ENCODE measurements around the gene GAN. TPM values are rescaled to one million over a fixed set of nuclear protein-coding genes. Genes with fewer than 3 reads are reported as not detected.

The GAN gene
- total RNA-seq, 1 experiment from 2014 or later = 22.5 TPM

DNA sequence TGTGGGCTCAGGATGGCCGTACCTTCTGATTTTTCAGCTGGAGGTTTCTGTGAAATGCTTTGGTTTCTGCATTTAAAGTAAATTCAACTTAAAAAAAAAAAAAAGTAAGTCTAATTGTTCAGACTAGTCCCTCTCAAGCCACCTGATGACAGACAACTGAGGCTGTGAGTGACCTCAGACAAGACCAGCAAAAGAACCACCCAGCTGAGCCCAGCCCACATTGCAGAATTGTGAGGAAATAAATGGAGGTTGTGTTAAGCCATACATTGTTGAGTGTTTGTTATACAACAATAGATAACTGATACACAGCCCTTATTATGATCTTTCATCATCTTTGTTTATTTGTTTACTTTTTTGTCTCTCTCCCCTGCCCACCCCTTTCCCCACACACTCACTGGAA lies 85.1 kb downstream of the GAN start:
- peaks cover 33 to 44% of the 10 kb centered on the region in 2 experiments for H3K4me1 ChIP-seq (ENCODE audit: control insufficient read depth in 1 of 2, insufficient read depth in 2 of 2, low read length in 2 of 2)
- BruUV-seq (replicated peaks) = no TSS peak
- CTCF ChIA-PET = interaction anchor here (2.2 kb wide), 1 partner anchor 297 kb away, joined by 5 read pairs; no protein-coding TSS in a partner anchor
- H2AFZ ChIP-seq (ENCODE audit: low read depth, low read length, poor library complexity, severe bottlenecking) = no peak overlapping the region
- POLR2A ChIA-PET = no interaction called here
- H3K27ac ChIP-seq (ENCODE audit: low read depth, low read length) = no peak overlapping the region
- H3K9me2 ChIP-seq (ENCODE audit: insufficient read depth) = no peaks in the 10 kb centered on the region
- intact Hi-C loops (cut with micrococcal nuclease) = no loop called here
- H3K27me3 ChIP-seq (ENCODE audit: insufficient read depth, low read length) = no peaks in the 10 kb centered on the region
- no peaks in the 10 kb centered on the region for H3K9me3 ChIP-seq (ENCODE audit: control insufficient read depth in 1 of 2, insufficient read depth in 1 of 2, low read depth in 1 of 2, low read length in 2 of 2)
- TF ChIP-seq SP1 (IDR thresholded peaks at IDR 0.05; ENCODE audit: low read depth) = no peak
- no peak for TF ChIP-seq ZFX (IDR thresholded peaks at IDR 0.05)
- TF ChIP-seq JUND (IDR thresholded peaks at IDR 0.05) = no peak
- no peak for TF ChIP-seq EGR1 (IDR thresholded peaks at IDR 0.05; ENCODE audit: low read depth)
- no peak for TF ChIP-seq SRF (IDR thresholded peaks at IDR 0.05; ENCODE audit: low read depth)
- TF ChIP-seq, protein P1, sequence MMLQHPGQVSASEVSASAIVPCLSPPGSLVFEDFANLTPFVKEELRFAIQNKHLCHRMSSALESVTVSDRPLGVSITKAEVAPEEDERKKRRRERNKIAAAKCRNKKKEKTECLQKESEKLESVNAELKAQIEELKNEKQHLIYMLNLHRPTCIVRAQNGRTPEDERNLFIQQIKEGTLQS (IDR thresholded peaks at IDR 0.05) = no peak
- no peak for TF ChIP-seq CBX3 (IDR thresholded peaks at IDR 0.05; ENCODE audit: low read depth)
- TF ChIP-seq TCF7L2 (IDR thresholded peaks at IDR 0.05; ENCODE audit: borderline replicate concordance, extremely low read depth, insufficient read depth, insufficient read length) = no peak
- TF ChIP-seq EZH2phosphoT487 (IDR thresholded peaks at IDR 0.05; ENCODE audit: borderline replicate concordance) = no peak
- no peak for TF ChIP-seq POLR2A (IDR thresholded peaks at IDR 0.05; ENCODE audit: borderline replicate concordance, extremely low read depth, insufficient read depth, insufficient read length)
- TF ChIP-seq, protein P2, sequence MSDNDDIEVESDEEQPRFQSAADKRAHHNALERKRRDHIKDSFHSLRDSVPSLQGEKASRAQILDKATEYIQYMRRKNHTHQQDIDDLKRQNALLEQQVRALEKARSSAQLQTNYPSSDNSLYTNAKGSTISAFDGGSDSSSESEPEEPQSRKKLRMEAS (IDR thresholded peaks at IDR 0.05) = no peak
- TF ChIP-seq, protein P3, sequence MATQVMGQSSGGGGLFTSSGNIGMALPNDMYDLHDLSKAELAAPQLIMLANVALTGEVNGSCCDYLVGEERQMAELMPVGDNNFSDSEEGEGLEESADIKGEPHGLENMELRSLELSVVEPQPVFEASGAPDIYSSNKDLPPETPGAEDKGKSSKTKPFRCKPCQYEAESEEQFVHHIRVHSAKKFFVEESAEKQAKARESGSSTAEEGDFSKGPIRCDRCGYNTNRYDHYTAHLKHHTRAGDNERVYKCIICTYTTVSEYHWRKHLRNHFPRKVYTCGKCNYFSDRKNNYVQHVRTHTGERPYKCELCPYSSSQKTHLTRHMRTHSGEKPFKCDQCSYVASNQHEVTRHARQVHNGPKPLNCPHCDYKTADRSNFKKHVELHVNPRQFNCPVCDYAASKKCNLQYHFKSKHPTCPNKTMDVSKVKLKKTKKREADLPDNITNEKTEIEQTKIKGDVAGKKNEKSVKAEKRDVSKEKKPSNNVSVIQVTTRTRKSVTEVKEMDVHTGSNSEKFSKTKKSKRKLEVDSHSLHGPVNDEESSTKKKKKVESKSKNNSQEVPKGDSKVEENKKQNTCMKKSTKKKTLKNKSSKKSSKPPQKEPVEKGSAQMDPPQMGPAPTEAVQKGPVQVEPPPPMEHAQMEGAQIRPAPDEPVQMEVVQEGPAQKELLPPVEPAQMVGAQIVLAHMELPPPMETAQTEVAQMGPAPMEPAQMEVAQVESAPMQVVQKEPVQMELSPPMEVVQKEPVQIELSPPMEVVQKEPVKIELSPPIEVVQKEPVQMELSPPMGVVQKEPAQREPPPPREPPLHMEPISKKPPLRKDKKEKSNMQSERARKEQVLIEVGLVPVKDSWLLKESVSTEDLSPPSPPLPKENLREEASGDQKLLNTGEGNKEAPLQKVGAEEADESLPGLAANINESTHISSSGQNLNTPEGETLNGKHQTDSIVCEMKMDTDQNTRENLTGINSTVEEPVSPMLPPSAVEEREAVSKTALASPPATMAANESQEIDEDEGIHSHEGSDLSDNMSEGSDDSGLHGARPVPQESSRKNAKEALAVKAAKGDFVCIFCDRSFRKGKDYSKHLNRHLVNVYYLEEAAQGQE (IDR thresholded peaks at IDR 0.05; ENCODE audit: low read depth) = no peak
- TF ChIP-seq, protein P4, sequence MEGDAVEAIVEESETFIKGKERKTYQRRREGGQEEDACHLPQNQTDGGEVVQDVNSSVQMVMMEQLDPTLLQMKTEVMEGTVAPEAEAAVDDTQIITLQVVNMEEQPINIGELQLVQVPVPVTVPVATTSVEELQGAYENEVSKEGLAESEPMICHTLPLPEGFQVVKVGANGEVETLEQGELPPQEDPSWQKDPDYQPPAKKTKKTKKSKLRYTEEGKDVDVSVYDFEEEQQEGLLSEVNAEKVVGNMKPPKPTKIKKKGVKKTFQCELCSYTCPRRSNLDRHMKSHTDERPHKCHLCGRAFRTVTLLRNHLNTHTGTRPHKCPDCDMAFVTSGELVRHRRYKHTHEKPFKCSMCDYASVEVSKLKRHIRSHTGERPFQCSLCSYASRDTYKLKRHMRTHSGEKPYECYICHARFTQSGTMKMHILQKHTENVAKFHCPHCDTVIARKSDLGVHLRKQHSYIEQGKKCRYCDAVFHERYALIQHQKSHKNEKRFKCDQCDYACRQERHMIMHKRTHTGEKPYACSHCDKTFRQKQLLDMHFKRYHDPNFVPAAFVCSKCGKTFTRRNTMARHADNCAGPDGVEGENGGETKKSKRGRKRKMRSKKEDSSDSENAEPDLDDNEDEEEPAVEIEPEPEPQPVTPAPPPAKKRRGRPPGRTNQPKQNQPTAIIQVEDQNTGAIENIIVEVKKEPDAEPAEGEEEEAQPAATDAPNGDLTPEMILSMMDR (IDR thresholded peaks at IDR 0.05 in 2 of 3, conservative IDR thresholded peaks at IDR 0.05 in 1 of 3; ENCODE audit: borderline replicate concordance in 1 of 3, insufficient read depth in 1 of 3, low read depth in 2 of 3, low read length in 2 of 3) = no peak
- no peak for TF ChIP-seq FOSL1 (IDR thresholded peaks at IDR 0.05; ENCODE audit: low read depth)
- no peak for TF ChIP-seq EZH2 (IDR thresholded peaks at IDR 0.05)
- TF ChIP-seq RAD21 (IDR thresholded peaks at IDR 0.05; ENCODE audit: low read depth) = no peak
- TF ChIP-seq POLR2AphosphoS5 (IDR thresholded peaks at IDR 0.05; ENCODE audit: low read depth, low read length) = no peak
- TF ChIP-seq ELF1 (IDR thresholded peaks at IDR 0.05; ENCODE audit: borderline replicate concordance, low read depth) = no peak
- TF ChIP-seq YY1 (IDR thresholded peaks at IDR 0.05; ENCODE audit: extremely low read depth, insufficient replicate concordance, low read depth, low read length) = no peak
- no peaks in the 10 kb centered on the region for H4K20me1 ChIP-seq (ENCODE audit: insufficient read depth)
- H3K4me2 ChIP-seq (ENCODE audit: low read length) = no peak overlapping the region
- H3K4me3 ChIP-seq (replicated peaks in 1 of 2; ENCODE audit: low read depth in 1 of 2, low read length in 2 of 2) = no peak overlapping the region
- DNase-seq (ENCODE audit: low read depth, low spot score) (no peak), ATAC-seq (no peak)
- RAD21 ChIA-PET (ENCODE audit: low non-redundant PET in 1 of 2, low total read pairs in 2 of 2, uncharacterized antibody in 2 of 2, unreplicated experiment in 2 of 2) = no interaction called here
- no peaks in the 10 kb centered on the region for H3K79me2 ChIP-seq (ENCODE audit: insufficient read depth, low read length)
- no peaks in the 10 kb centered on the region for H3K36me3 ChIP-seq (ENCODE audit: control insufficient read depth in 1 of 2, insufficient read depth in 2 of 2, low read length in 2 of 2)
- H3K9ac ChIP-seq (ENCODE audit: low read length) = no peak overlapping the region

Measured in HCT116 (cell line).